MCF 10A (cell line): ENCODE results near the gene NME4. TPM values are rescaled to one million over a fixed set of nuclear protein-coding genes. Genes with fewer than 3 reads are reported as not detected.
A peak's percentile ranks its signal among the peaks of the same experiment; 100 is the strongest.

Experiments used
- BruUV-seq: library from RNA; stranded (reverse); fragments of 400-500 nt; replicated peaks from 2 replicates; lab custom pipeline; 2021; lab: Mats Ljungman, UMichigan
- CTCF ChIA-PET: fragments of 300-600 bp; sonication (Branson Sonifier 250); formaldehyde crosslinking; extraction: SDS; loops from one replicate; lab custom pipeline; 2021; ENCODE audit warnings: antibody characterized with exemption, inconsistent platforms; lab: Yijun Ruan, JAX
- POLR2A ChIA-PET: fragments of 300-600, 350-650 bp; sonication (Branson Sonifier 250); formaldehyde crosslinking; extraction: SDS; loops from one replicate; lab custom pipeline; 2020; ENCODE audit warnings: antibody characterized with exemption, inconsistent platforms; lab: Yijun Ruan, JAX
- DNase-seq: peaks from one replicate; pipeline ENCODE4 v3.0.0-alpha.2; 2018; ENCODE audit not compliant: unreplicated experiment
- H3K27ac Mint-ChIP-seq: one replicate; pipeline ENCODE4 v1.8.0; 2022; ENCODE audit warnings: mild to moderate bottlenecking, low read depth, mixed read lengths; ENCODE audit not compliant: unreplicated experiment
- H3K27me3 Mint-ChIP-seq: one replicate; pipeline ENCODE4 v1.8.0; 2022; ENCODE audit warnings: mixed read lengths; ENCODE audit not compliant: insufficient read depth, unreplicated experiment
- H3K36me3 Mint-ChIP-seq: one replicate; pipeline ENCODE4 v1.8.0; 2022; ENCODE audit warnings: mild to moderate bottlenecking, moderate library complexity, mixed read lengths; ENCODE audit not compliant: insufficient read depth, unreplicated experiment
- H3K4me1 Mint-ChIP-seq: one replicate; pipeline ENCODE4 v1.8.0; 2022; ENCODE audit warnings: mixed read lengths; ENCODE audit not compliant: insufficient read depth, unreplicated experiment
- H3K4me3 Mint-ChIP-seq: one replicate; pipeline ENCODE4 v1.8.0; 2022; ENCODE audit warnings: mild to moderate bottlenecking, moderate library complexity, mixed read lengths; ENCODE audit not compliant: unreplicated experiment
- H3K9me3 Mint-ChIP-seq: one replicate; pipeline ENCODE4 v1.8.0; 2022; ENCODE audit warnings: mixed read lengths; ENCODE audit not compliant: unreplicated experiment
- intact Hi-C: fragments of 100-400 bp; cut with micrococcal nuclease; formaldehyde crosslinking; loops from 2 replicates; pipeline ENCODE4 v1.14.1; 2022
- total RNA-seq: library from RNA; stranded (reverse); gene quantifications from 2 replicates; pipeline ENCODE4 v1.2.3, GENCODE V29; 2022
- TF ChIP-seq, protein P1 (sequence below): fragments of 200-600 bp; IDR thresholded peaks from one replicate; pipeline ENCODE4 v1.8.0; 2022; ENCODE audit warnings: antibody characterized with exemption, mild to moderate bottlenecking; ENCODE audit not compliant: unreplicated experiment

The NME4 gene
- total RNA-seq, 1 experiment from 2014 or later: 76.8 TPM

- H3K4me3 Mint-ChIP-seq: no peak overlapping the region
- TF ChIP-seq, protein P1, sequence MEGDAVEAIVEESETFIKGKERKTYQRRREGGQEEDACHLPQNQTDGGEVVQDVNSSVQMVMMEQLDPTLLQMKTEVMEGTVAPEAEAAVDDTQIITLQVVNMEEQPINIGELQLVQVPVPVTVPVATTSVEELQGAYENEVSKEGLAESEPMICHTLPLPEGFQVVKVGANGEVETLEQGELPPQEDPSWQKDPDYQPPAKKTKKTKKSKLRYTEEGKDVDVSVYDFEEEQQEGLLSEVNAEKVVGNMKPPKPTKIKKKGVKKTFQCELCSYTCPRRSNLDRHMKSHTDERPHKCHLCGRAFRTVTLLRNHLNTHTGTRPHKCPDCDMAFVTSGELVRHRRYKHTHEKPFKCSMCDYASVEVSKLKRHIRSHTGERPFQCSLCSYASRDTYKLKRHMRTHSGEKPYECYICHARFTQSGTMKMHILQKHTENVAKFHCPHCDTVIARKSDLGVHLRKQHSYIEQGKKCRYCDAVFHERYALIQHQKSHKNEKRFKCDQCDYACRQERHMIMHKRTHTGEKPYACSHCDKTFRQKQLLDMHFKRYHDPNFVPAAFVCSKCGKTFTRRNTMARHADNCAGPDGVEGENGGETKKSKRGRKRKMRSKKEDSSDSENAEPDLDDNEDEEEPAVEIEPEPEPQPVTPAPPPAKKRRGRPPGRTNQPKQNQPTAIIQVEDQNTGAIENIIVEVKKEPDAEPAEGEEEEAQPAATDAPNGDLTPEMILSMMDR: no peak
- no TSS peak for BruUV-seq
- no peaks in the 10 kb centered on the region for H3K9me3 Mint-ChIP-seq
- H3K4me1 Mint-ChIP-seq: peaks cover 21% of the 10 kb centered on the region
- POLR2A ChIA-PET: interaction anchor here (3.2 to 3.5 kb wide), 2 partner anchors 21 to 115 kb away, joined by 13 to 20 read pairs; partner anchors contain the start of genes FAM234A and MRPL28
- H3K27me3 Mint-ChIP-seq: no peaks in the 10 kb centered on the region
- no peak overlapping the region for H3K27ac Mint-ChIP-seq
- CTCF ChIA-PET: interaction anchor here (0.6 to 1.8 kb wide), 4 partner anchors 12 to 147 kb away, joined by 3 to 10 read pairs (median 4); no protein-coding TSS in a partner anchor
- no peak for DNase-seq
- peaks cover 26% of the 10 kb centered on the region for H3K36me3 Mint-ChIP-seq
- intact Hi-C loops: no loop called here
These were observed 46.8 kb upstream of the NME4 start for GRCh38 chr16:350203-350602.

GRCh38 chr16:351804-352520, 45.0 kb upstream of the NME4 start:
- no peaks in the 10 kb centered on the region for H3K9me3 Mint-ChIP-seq
- BruUV-seq: no TSS peak
- no peak for DNase-seq
- POLR2A ChIA-PET: interaction anchor here (0.6 to 3.5 kb wide), 7 partner anchors 14 to 1812 kb away, joined by 3 to 20 read pairs (median 4); partner anchors contain the start of genes FAM234A, LUC7L and MRPL28
- peak overlapping the region; percentile 74 for H3K4me3 Mint-ChIP-seq
- peak overlapping the region; percentile 39 for H3K27ac Mint-ChIP-seq
- no peaks in the 10 kb centered on the region for H3K27me3 Mint-ChIP-seq
- H3K36me3 Mint-ChIP-seq: peaks cover 10% of the 10 kb centered on the region
- CTCF ChIA-PET: interaction anchor here (0.5 to 1.8 kb wide), 4 partner anchors 10 to 146 kb away, joined by 3 to 10 read pairs (median 4); partner anchors contain the start of gene ARHGDIG
- intact Hi-C loops: no loop called here
- H3K4me1 Mint-ChIP-seq: peaks cover 21% of the 10 kb centered on the region
- TF ChIP-seq, protein P1: no peak

DNA sequence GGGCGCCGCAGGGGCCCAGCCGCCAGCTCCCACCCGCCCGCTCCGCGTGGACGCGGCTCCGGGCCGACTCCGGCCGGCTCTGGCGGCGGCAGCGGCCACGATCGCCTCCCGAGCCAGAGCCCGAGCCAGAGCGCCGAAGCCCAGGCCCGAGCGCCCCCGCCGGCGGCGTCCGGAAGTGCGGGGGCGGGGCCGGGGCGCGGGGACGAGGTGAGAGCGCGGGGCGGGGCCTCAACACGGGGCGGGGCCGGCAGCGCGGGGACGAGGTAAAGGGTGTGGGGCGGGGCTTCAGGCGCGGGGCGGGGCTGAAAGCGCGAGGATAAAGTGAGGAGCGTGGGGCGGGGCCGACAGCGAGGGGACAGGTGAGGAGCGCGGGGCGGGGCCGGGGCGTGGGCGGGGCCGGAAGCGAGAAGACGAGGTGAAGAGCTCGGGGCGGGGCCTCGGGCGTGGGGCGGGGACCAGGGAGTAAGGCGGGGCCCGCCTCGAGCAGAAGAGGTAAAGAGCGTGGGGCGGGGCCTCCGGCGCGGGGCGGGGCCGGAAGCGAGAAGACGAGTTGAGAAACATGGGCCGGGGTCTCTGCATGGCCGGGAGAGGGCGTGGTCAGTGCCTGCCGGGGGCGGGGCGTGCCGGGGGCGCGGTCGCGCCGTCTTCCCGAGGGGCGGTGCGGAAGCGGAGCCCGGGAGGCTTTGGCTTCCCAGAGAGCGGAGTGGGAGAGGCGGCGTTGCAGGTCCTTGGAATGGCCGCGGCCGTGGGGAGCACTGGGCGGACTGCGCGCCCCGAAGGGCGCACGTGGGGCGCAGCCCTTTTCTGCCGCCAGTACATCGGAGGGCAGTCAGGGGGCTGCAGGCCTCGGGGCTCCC, 44.2 kb upstream of the NME4 start, which contains the start of gene AXIN1:
Gene AXIN1, minus strand, starts transcription at position 177 of the 857 bp plus-strand sequence. CDS start 5,698 bp downstream, outside the sequence.
- TF ChIP-seq, protein P1: peak; percentile 50
- Mint-ChIP-seq H3K27me3 (no peaks in the 10 kb centered on the region), H3K4me3 (peak within 1 kb of the TSS; percentile 74), H3K27ac (peak within 1 kb of the TSS; percentile 39), H3K9me3 (no peaks in the 10 kb centered on the region), H3K36me3 (peaks cover 10% of the 10 kb centered on the region), H3K4me1 (peaks cover 13% of the 10 kb centered on the region)
- no TSS peak for BruUV-seq
- intact Hi-C loops: no loop called here
- POLR2A ChIA-PET: interaction anchor here (1.3 to 3.5 kb wide), 5 partner anchors 18 to 124 kb away, joined by 3 to 20 read pairs (median 13); partner anchors contain the start of genes FAM234A, LUC7L and MRPL28
- CTCF ChIA-PET: interaction anchor here (0.5 to 1.2 kb wide), 2 partner anchors 73 to 145 kb away, joined by 3 to 6 read pairs; partner anchors contain the start of gene ARHGDIG
- DNase-seq: peak; percentile 99
